GM21390 (cell line): ENCODE data around the gene UBAC2.

Experiments used
- ATAC-seq: cut with Tn5 transposase; IDR thresholded peaks from one replicate; pipeline ENCODE4 v1.9.1; 2021; ENCODE audit not compliant: unreplicated experiment

The UBAC2 gene, protein sequence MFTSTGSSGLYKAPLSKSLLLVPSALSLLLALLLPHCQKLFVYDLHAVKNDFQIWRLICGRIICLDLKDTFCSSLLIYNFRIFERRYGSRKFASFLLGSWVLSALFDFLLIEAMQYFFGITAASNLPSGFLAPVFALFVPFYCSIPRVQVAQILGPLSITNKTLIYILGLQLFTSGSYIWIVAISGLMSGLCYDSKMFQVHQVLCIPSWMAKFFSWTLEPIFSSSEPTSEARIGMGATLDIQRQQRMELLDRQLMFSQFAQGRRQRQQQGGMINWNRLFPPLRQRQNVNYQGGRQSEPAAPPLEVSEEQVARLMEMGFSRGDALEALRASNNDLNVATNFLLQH

DNA sequence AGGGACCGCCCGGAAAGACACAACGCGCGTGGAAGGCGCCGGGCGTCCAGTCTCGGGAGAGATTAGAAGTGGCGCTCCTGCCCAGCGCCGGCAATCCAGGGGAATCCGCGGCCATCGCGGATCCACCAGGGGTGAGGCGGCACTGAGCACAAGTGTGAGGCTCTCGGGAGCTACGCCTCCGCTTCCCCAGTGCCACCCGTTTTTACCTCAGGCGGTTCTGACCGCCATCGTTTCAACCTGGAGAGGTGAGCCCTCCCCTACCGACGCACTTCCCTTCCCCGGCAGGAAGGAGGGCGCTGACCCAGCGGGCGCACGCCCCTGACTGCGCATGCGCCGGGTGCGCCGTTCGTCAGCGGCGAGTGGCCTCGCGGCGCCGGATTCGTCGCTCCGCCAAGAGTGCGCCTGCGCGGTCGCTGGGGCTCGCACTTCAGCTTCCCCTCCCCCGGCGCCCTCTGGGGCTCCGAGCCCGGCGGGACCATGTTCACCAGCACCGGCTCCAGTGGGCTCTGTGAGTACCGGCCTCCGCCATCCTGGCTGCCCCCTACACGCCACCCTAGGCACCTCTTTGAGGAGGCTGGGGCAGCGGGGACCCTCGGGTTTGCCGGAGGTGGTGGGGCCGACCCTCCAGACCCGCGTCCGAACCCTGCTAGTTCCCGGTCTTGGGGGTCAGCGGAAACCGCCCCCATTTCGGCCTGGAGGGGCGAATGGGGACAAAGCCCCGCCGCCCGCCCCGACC is at the start of gene UBAC2:
UBAC2 (plus strand) TSS at position 423 of the 736 bp plus-strand sequence; CDS start at position 478, 55 bp downstream.
- peak; percentile 70 for ATAC-seq

DNA sequence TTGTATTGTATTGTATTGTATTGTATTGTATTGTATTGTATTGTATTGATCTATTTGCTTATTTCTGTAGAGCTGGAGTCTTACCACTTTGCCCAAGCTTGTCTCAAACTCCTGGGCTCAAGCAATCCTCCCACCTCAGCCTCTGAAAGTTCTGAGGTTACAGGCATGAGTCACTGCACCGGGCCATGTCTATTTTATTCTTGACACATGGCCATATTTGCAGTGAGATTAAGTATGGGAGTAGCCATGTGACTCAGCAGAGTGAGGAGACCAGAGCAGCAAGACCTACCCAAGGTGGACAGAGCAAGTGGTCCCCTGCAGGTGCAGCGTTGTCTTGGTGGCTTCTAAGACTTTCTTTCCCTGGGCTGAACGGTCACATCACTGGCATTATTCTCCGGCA is 49.1 kb upstream of the UBAC2 start:
- ATAC-seq = peak; percentile 93

DNA sequence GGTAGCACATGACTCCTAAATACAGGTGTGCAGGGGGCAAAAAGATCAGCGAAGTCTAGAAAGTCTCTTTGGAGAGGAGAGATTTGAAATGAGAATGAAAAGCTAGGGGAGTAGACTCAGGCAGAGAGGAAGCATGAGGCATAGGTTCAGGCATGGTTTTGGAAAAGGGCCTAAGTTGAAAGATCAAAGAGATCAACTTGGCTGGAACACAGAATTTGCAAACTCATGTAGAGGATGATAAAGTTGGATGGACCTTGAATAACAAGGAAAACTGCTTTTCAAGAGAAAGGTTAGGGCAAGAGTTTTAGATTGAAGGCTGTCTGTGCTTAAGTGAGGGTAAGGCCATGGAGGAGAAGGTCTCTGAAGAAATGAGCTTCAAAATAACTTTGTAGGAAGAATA is 47.4 kb upstream of the UBAC2 start:
- ATAC-seq = no peak

DNA sequence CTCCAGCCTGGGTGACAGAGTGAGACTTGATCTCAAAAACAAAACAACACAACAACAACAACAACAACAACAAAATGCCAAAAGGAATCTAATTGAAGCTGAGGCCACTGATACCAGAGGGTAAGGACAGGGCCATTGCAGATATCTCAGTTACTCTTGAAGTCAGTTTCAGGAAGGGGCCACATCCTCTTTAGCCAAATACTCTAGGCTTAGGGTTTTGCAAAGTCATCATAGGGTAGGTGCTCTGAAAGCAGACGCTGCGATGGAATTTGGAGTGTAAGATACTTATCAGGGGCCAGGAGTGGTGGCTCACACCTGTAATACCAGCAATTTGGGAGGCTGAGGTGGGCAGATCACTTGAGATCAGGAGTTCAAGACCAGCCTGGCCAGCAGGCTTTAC is 46.6 kb upstream of the UBAC2 start:
- ATAC-seq = no peak

DNA sequence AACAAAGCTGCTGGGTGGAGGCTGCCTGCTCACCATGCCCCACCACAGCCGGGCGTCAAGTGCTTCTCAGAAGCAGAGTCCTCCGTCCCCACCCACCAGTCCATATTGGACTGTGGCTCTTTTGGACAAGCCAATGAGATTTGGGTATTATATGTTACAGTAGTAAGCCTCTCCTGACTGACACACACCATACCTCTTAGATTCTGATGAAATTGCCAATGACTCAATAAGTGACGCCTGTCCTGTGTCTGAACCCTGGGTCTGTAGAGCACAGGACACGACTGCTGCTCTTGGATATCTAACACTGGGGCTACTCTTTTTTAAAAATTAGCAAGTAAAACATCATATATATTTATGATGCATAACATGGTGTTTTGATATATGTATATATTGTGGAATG is 44.8 kb upstream of the UBAC2 start:
- no peak for ATAC-seq

DNA sequence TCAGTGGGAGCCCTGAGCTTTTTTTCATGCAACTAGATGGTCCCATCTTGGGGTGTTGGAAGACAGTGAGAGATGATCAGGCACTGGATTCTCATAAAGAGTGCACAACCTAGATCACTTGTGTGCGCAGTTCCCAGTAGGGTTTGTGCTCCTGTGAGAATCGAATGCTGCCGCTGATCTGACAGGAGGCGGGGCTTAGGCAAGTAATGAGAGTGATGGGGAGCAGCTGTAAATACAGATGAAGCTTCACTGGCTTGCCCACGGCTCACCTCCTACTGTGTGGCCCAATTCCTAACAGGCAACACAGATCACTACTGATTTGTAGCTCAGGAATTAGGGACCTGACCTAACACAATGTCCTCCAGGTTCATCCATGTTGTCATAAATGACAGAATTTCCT is 43.6 kb upstream of the UBAC2 start:
- no peak for ATAC-seq

DNA sequence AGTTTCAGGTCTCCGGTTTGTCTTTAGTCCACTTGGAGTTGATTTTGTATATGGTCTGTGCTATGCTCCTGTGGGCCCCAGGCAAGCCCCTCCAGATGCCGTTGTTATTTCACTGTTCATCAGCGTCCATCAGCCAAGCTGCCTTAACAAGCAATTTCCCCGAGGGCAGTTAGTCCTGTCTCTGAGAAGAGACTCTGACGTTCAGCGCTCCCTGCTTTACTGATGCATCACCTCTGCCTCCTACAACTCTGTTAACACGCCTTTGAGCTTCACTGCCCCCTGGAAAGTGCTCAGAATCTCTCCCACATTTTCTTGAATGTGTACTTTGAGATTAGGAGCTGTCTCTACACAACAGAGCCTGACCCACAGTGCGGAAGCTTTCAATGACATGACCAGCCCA is 41.8 kb upstream of the UBAC2 start:
- no peak for ATAC-seq

DNA sequence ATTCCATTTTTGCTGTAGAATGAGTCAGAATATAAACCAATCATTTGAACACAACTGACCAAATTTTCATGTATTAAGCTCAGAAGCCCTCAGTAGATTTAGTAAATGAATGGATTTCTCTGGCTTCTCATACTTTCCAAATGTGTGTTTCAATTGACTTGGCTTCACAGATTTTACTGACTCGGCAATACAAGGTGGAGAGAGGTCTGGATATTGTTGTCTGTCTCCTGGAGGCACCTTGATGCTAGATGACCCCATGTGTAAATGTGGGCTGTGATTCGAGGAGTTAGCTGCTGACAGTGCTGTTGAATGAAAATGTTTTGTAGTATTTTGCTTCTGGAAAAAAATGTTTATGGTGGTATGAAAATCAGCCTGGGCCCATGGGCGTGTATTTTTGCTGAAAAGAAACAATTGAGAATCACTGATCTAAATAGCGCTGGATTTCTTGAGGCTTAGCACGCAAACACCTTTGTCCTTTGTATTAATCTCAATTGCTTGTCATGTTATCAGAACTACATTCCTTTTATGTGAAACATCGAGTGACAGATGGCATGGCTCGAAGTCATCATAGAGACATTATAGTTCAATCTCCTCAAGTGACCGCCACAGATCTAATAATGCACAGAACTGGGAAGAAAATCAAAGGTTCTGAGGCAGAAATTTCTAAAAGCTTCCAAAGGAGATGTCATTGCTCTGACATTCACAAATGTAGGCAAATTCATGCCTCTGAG is 41.2 kb upstream of the UBAC2 start:
- no peak for ATAC-seq

DNA sequence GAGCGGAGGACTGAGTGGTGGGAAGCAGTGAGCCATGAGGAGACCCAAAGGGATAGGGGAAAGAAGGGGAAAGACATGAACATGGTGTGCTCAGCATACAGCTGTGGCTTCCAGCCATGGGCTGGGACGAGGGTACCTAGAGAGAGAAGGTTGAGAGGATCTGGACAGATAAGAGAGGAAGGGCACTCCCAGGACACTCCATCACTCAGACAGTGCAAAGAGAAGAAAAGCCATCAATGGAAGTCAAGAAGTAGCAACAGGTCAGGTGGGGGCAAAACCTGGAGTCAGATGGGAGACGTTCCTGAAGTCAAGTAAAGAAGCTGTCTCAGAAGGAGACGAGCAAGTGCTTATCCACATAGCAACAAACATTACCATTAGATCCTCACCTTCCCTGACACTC is 40.2 kb upstream of the UBAC2 start:
- no peak for ATAC-seq

DNA sequence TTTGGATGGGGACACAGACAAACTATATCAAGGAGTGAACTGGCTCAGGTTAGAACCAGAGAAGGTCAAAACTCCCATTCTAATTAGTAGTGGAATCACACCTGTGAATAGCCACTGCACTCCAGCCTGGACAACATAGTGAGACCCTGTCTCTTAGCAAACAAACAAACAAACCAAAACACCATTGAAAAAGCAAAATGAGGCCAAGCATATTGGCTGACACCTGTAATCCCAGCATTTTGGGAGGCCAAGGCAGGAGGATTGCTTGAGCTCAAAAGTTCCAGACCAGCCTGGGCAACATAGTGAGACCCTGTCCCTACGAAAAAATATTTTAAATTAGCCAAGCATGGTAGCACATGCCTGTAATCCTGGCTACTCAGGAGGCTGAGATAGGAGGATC is 39.1 kb upstream of the UBAC2 start:
- no peak for ATAC-seq

DNA sequence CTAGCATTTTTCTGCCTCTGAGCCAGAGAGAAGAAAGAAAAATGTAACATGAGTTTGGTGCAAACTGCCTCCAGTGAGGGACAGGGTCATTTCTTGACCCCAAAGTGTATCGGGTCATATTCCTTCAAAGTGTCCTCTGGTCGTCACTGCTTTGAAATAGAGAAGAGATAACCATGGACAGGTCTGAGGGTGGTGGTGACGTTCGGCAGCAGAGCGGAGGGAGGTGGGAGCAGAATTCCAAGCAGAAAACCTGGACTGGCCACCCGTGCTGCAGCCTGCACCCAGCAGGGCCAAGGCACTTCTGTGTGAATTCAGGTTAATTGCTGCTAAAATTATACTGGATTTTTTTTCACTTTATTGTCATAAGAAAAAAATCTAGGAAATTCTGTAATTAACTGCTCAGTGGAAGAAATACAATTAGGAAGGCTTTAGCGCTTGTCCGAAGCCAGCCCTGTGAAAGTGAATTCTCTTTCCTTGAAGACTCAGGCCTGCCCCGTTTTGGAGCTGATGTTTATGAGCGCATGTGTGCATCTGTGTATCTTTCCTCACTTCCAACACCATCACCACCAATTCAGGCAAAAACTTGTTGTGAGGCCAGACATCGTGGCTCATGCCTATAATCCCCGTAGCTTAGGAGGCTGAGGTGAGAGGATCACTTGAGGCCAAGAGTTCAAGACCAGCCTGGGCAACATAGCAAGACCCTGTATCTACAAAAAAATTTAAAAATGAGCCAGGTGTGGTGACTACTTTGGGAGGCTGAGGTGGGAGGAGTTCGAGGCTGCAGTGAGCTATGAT is 37.9 kb upstream of the UBAC2 start:
- no peak for ATAC-seq

DNA sequence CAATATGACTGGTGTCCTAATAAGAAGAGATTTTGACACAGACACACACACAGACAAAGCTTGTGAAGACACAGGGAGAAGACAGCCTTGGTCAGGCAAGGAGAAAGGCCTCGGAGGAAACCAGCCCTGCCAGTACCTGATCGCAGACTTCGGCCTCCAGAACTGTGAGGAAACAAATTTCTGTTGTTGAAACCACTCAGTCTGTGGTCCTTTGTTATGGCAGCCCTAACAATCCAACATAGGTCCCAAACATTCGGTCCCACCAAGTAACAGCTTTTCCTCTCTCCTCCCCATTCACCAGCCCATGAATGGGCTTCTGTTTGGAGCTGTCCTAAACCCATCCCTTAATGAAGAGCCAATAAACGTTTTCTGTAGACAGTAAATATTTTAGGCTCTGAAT is 36.4 kb upstream of the UBAC2 start:
- ATAC-seq = no peak

DNA sequence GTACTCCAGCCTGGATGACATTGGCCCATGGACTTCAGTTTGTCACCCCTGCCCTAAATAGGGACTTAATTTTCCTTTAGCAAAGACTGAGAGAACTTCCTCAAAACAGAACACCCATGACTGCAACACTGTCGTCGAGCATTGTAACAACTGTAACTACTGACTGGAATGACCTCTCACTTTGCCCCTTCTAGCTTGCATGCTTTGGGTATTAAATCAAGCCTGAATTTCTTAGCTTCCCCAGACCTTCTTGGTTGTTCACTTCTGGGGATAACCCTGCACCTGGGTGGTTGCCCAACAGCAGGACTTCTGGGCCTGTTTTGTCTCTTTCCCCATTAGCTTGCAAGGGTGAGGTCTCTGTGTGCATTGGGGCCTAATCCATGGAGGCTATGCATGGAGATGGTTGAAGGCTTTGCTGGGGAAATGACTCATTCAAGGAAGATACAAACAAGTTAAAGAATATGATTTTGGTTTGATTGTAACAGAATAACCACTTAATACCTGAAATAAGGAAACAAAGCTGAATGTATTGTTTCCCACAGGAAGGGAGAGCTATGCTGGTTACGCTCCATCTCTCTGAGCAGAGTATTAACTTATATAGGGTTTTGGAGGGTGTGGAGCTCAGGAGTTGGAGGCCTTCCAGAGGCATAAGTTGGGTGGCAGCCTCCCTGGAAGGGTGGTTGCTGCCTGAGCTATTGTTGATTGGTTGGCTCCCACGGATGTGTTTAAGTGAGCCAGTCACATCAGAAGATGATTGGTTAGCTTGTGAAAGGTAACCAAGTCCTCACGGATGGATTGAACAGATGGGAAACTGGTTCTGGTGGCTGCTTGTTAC is 34.7 kb upstream of the UBAC2 start:
- ATAC-seq = no peak

DNA sequence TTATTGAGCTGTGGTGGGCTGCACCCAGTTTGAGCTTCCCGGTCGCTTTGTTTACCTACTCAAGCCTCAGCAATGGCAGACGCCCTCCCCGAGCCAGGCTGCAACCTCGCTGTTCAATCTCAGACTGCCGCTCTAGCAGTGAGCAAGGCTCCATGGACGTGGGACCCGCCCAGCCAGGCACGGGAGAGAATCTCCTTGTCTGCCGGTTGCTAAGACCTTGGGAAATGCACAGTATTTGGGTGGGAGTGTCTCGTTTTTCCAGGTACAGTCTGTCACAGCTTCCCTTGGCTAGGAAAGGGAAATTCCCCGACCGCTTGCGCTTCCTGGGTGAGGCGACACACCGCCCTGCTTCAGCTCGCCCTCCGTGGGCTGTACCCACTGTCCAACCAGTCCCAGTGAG is 27.7 kb upstream of the UBAC2 start:
- ATAC-seq = no peak

DNA sequence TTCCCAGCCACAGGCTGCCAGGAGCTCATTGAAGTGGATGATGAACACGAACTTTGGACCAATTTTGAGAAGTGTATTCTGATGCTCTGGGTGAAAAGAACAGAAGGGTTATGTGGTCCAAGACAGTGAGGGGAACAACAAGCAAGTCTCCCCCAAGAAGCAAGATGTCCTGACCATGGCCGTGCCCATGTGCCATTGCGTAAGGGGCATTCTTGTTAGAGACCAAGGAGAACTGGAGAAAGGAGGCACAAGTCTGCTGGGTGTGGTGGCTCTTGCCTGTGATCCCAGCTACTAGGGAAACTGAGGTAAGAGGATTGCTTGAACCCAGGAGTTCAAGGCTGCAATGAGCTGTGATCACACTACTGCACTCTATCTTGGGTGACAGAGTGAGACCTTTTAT is 27.0 kb upstream of the UBAC2 start:
- ATAC-seq = no peak

DNA sequence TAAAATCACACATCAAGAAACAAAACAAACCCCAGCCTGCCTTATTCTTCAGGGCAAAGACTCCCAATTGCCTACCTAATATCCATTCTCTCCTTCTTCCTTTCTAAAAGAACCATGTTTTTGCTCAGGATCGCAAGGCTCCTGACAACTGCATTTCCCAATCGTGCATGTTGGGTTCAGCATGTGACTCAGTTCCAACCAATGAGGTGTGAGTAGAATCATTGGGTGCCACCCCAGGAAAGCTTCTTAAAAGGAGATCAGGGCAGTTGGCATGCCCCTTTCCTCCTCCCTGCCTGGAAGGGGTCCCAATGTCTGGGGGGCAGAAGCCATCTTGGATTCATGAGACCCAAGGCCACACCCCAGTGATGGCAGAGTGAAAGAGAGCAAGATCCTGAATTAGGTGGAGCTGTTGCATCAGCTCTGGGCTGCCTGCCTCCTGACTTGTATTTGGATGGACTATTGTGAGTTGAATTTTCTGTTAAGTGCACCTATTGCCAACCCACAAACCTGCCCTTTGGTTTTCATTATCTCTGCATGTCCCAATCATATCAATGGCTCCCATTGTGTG is 26.0 kb upstream of the UBAC2 start:
- ATAC-seq = no peak

DNA sequence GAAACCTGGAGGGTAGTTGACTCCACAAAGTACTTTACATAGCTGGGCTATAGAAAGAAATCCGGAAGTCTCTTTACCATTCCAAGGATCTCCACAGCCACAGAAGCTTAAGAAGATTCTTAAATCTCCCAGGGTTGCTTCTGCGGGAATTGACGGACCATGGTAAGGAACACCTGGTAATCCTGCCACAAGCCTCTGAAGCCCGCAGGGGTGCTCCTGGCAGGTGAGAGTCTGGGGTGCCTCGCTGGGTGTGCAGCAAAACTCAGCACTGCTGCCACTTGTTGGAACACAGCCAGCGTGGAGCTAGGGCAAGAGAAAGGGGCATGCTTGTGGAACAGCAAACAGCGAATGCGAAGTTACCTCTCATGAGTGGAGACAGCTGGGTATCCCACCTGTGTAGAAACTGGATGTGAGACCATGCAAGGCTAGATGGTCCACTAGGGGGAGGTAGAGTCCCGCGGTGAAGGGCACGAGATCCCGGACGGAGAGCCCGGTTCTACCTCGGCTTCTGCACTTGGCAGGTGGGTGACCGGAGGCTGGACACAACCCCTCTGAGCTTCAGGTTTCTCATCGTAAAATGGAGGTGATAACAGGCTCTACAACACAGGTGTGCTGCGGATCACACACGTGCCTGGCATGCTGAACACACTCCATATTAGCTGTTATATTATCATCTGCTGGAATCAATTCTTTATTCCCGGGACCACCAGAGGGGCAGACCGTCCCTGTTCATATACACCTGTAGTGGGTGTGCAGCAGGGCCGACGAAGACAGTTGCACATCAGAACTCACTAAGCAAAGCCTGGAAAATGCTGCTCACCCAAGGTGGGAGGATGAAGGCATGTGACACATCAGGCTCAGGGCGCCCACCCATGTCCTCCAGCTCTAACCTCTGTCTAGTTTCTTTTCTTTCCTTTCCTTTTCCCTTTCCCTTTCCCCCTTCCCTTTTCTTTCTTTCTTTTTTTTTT is 24.1 kb upstream of the UBAC2 start:
- ATAC-seq = peak; percentile 85

DNA sequence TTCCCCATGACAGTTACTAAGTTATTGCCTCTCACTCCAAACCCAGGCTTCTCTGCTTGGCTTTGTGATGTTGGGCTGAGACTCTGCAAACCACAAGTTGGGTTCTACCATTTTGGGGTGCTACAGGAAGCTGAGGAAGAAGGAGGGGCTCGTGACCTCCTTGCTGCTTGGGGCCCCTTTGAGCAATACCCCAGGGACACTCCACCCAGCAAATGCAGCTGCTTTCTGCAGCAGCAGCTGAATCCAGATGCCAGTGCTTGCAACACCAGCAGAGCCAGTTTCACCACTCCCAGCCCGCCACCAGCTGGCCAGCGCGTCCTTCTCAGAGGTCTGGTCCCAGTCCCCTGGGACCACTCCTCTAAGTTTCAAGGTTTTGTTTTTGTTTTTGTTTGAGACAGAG is 22.0 kb upstream of the UBAC2 start:
- peak; percentile 58 for ATAC-seq

DNA sequence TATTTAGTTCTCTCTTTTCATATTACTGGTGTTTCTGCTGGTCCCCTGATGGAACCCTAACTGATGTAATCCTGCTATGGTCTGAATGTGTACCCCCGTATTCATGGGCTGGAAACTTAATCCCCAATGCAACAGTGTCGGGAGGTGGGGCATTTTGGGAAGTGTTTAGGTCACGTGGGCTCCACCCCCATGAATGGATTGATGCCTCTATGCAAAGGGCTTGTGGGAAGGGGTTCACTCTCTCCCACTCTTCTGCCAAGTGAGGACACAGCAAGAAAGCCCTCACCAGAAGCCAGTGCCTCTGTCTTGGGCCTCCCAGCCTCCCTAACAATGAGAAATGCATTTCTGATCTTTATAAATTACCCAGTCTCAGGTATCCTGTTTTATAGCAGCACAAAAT is 21.2 kb upstream of the UBAC2 start:
- ATAC-seq = no peak
